Adrenal gland (tissue), 12 donors: ENCODE measurements around the gene WDTC1. TPM values are rescaled to one million over a fixed set of nuclear protein-coding genes. Genes with fewer than 3 reads are reported as not detected.
A peak's percentile ranks its signal among the peaks of the same experiment; 100 is the strongest.

ENCODE experiments used
- DNase-seq, 7 donors: peaks; one replicate each; pipeline ENCODE4 v3.0.0-alpha.2; 2019 to 2020
- H3K27ac ChIP-seq, 5 donors: fragments of 200-600 bp; sonication (generic) in 4 of 5; 1 replicate in 3 of 5; 2 replicates in 2 of 5; pipeline versions ENCODE4 v1.5.1 to v1.8.0; 2016 to 2020; ENCODE audit warnings: mild to moderate bottlenecking in 1 of 5
- H3K27me3 ChIP-seq: fragments of 200-600 bp; 2 replicates; pipeline ENCODE4 v1.8.0; 2021
- H3K36me3 ChIP-seq, 2 donors: fragments of 200-600 bp; replicated peaks in 1 of 2; 1 replicate in 1 of 2; 2 replicates in 1 of 2; pipeline versions ENCODE4 v1.5.1 to v1.8.0; 2018 to 2022
- H3K4me1 ChIP-seq, 2 donors: fragments of 200-600 bp; replicated peaks in 1 of 2; 1 replicate in 1 of 2; 2 replicates in 1 of 2; pipeline versions ENCODE4 v1.5.1 to v1.8.0; 2018 to 2021
- H3K4me3 ChIP-seq, 4 donors: fragments of 200-600 bp; sonication (generic) in 3 of 4; one replicate each; pipeline ENCODE4 v1.5.1; 2016 to 2018
- H3K9me3 ChIP-seq, 3 donors: fragments of 200-600 bp; sonication (generic) in 1 of 3; replicated peaks in 1 of 3; 1 replicate in 2 of 3; 2 replicates in 1 of 3; pipeline versions ENCODE4 v1.5.1 to v1.8.0; 2016 to 2021
- POLR2A ChIP-seq, 2 donors: fragments of 450-650 bp; IDR thresholded peaks; one replicate each; pipeline ENCODE4 v1.6.1; 2017; ENCODE audit warnings: antibody characterized with exemption in 2 of 2, mild to moderate bottlenecking in 2 of 2, moderate library complexity in 1 of 2
- WGBS, 4 donors: extraction: QIAGEN DNeasy Blood & Tissue Kit in 2 of 4; methylation state at CpG; one replicate each; pipeline versions ENCODE4 v1.1.5 to v1.1.7; 2013 to 2017; 5-methylcytosine and 5-hydroxymethylcytosine counted together
- intact Hi-C, 2 donors: fragments of 100-400 bp; cut with DNase I; formaldehyde crosslinking; loops; one replicate each; pipeline versions ENCODE4 v1.14.1 to v1.15.0; 2022 to 2023
- polyA plus RNA-seq, 3 donors: library from polyadenylated mRNA; stranded (reverse); fragments of 200-250 nt in 2 of 3; fragments of 350-450 nt in 1 of 3; fragmentation: Illumina TruSeq in 1 of 3; extraction: RNeasy Lipid Tissue Mini Kit (QIAGEN cat#74804) in 1 of 3; gene quantifications; one replicate each; pipeline ENCODE4 v1.2.3, GENCODE V29; 2013 to 2014
- total RNA-seq, 9 donors: library from RNA; depleted of rRNA in 4 of 9; stranded (reverse); fragments of >200 nt in 4 of 9; fragments of 120-200 nt in 1 of 9; fragmentation: NEBNext Ultra II Directional in 1 of 9; extraction: Animal tissue kit (Norgen Biotek cat#: 25700) in 1 of 9; gene quantifications; one replicate each; pipeline versions ENCODE4 v1.1.0 to v1.2.4, GENCODE V29; 2013 to 2023
- TF ChIP-seq, protein P1 (sequence below), 6 experiments: fragments of 450-650 bp in 4 of 6; fragments of 200-600 bp in 2 of 6; sonication (generic) in 1 of 6; IDR thresholded peaks; 1 replicate in 5 of 6; 2 replicates in 1 of 6; pipeline versions ENCODE4 v1.5.1 to v1.8.0; 2016 to 2021; ENCODE audit warnings: antibody characterized with exemption in 6 of 6, mild to moderate bottlenecking in 2 of 6, moderate library complexity in 1 of 6
- donor health status: healthy with polysubstance abuse.
- donor health status: Bipolar disorder and iron deficiency.
- donor health status: DM: yes; HTN: yes; CAD: no.
- donor health status: DM: no; HTN: no; CAD: no.
- donor health status: DM: no; HTN: no; CAD: no.
- donor health status: DM: yes; HTN: yes; CAD: no.

The WDTC1 gene
- total and polyA plus RNA-seq, 12 donors, result 14.7 to 66.6 (median 48.1) TPM

DNA sequence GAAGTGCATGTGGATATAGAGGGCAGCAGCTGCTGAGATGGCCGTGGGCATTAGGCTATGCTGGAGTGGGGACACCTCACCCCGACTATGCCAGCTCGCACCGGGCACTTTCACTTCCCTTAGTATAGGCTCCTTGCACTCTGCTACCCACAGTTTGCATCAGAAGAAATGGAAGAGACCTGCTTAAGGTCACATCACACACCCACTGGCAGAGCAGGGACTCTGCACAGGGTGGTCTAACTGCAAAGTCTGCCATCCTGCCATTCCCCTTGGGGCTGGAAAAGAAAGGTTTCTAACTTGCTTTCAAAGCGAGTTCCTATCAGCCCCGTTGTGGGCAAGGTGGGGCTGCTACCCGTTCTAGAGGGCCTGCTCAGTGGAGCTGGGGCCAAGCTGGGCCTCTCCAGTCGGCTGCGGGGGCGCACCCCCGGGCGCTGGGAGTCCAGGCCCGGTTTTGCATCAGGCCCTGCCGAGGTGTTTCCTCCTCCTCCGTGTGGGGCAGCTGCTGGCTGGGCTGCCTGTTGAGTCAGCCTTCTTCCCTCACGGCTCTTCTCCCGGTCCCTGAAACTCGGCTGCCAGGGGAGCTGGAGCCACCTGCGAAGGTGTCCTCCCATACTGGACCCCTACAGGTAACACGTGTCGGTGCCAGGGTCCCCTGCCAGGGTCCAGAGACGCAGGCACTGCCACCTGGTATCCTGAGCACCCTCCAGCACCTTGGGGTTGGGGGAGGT, 107.3 kb downstream of the WDTC1 start, which contains the start of gene SYTL1:
SYTL1 (plus strand) TSS at position 498 of the 728 bp plus-strand sequence. CDS start 3,313 bp downstream, outside the sequence.
- Histone ChIP-seq H3K27me3 (no peaks in the 10 kb centered on the region), H3K4me3 (no peak within 1 kb of the TSS), H3K9me3 (no peaks in the 10 kb centered on the region), H3K36me3 (peaks cover 0 to under 1% of the 10 kb centered on the region in 2 donors), H3K27ac (peak within 1 kb of the TSS in 1 of 5 donors; percentile 29), H3K4me1 (peaks cover 0 to 8% of the 10 kb centered on the region in 2 donors)
- peak in 5 of 7 donors; percentile 51 to 62 (median 56) for DNase-seq
- intact Hi-C loops, result no loop called here
- 22 to 43% (median 33%) methylated on average over 11 to 22 of the region's 22 CpGs for WGBS, 4 donors
- TF ChIP-seq, protein P1, sequence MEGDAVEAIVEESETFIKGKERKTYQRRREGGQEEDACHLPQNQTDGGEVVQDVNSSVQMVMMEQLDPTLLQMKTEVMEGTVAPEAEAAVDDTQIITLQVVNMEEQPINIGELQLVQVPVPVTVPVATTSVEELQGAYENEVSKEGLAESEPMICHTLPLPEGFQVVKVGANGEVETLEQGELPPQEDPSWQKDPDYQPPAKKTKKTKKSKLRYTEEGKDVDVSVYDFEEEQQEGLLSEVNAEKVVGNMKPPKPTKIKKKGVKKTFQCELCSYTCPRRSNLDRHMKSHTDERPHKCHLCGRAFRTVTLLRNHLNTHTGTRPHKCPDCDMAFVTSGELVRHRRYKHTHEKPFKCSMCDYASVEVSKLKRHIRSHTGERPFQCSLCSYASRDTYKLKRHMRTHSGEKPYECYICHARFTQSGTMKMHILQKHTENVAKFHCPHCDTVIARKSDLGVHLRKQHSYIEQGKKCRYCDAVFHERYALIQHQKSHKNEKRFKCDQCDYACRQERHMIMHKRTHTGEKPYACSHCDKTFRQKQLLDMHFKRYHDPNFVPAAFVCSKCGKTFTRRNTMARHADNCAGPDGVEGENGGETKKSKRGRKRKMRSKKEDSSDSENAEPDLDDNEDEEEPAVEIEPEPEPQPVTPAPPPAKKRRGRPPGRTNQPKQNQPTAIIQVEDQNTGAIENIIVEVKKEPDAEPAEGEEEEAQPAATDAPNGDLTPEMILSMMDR (IDR thresholded peaks at IDR 0.05), result no peak
- TF ChIP-seq POLR2A (IDR thresholded peaks at IDR 0.05), result no peak

DNA sequence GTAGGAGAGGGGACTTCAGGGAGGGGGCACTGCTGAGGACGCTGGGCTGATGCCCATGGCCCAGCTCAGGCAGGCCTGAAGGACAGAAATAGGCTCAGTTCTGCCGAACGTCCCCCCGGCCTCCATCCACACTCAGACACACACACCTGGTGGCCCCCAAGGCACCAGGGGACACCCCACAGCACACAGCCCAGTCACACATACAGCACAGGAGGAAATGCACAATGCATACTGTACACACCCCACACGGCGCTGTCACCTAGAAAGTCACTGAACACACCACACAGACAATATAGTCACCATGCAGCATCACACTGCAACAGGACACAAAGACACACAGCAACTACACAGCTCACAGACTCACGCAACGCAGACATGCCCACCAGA, 108.0 kb downstream of the WDTC1 start:
- H3K4me3 ChIP-seq, result no peak overlapping the region
- H3K27me3 ChIP-seq, result no peaks in the 10 kb centered on the region
- no peaks in the 10 kb centered on the region for H3K9me3 ChIP-seq
- intact Hi-C loops, result no loop called here
- no peak overlapping the region for H3K27ac ChIP-seq
- H3K36me3 ChIP-seq, result no peaks in the 10 kb centered on the region
- no peak for TF ChIP-seq POLR2A (IDR thresholded peaks at IDR 0.05)
- TF ChIP-seq, protein P1 (IDR thresholded peaks at IDR 0.05), result no peak
- DNase-seq, result no peak
- WGBS, 4 donors, result 55 to 75% (median 73%) methylated on average over 5 to 8 of the region's 8 CpGs
- peaks cover 0 to 8% of the 10 kb centered on the region in 2 donors for H3K4me1 ChIP-seq

DNA sequence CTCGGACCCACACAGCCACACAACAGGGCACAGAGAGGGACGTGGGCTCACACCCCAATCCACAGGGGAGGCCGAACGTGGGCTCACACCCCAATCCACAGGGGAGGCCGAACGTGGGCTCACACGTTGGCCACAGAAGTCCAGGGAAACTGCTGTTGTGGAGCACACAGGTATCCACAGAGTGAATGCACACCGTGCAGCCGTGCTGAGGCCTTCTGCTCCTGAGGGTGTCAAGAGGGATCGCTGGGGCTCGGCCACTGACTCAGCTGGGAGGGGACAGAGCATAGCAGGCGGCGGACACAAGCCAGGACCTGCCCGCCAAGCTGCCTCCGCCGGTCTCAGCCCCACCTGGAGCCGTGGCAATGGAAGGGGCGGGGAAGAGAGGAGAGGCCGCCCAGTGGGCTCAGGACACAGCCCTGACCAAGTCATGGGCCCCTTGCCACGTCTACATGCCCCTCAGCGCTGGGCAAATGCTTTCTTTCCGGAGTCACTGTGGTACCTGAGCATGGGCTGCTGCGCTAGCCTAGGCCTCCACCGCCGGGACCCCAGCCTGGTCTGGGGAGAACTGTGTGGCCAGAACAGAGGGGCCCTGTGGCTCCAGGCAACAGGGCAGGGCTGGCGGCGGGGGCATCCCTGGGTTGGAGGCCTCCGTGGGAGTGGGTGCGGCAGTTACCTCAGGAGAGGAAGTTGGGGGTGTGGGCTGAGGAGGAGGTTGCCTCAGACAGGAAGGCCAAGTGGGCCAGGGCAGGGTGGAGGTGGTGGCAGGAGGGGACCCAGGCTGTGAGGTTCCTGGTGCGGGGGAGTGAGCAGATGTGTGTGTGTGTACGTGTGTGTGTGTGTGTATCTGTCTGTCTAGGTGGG, 108.6 kb downstream of the WDTC1 start:
- Histone ChIP-seq H3K27me3 (no peaks in the 10 kb centered on the region), H3K27ac (peak overlapping the region in 1 of 5 donors; percentile 29), H3K4me1 (peaks cover 0 to 8% of the 10 kb centered on the region in 2 donors), H3K9me3 (no peaks in the 10 kb centered on the region), H3K4me3 (no peak overlapping the region), H3K36me3 (no peaks in the 10 kb centered on the region)
- DNase-seq, result no peak
- 60 to 70% (median 68%) methylated on average over 12 to 31 of the region's 31 CpGs for WGBS, 4 donors
- intact Hi-C loops, result no loop called here
- TF ChIP-seq, protein P1 (IDR thresholded peaks at IDR 0.05), result no peak
- no peak for TF ChIP-seq POLR2A (IDR thresholded peaks at IDR 0.05)

DNA sequence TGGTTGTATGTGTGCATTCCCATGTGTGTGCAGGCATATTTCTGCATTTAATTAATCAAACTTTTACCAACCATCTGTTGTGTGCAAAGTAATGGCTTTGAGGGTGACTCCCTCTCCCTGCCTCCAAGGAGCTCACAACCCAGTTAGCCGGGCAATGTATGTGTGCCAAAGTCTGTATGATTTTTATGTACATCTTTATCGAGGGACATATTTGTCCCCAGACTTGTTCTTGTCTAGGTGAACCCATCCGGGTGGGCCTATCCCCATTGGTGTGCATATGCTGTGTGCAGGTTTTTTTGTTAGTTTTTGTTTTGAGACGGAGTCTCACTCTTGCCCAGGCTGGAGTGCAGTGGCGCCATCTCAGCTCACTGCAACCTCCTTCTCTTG, 109.2 kb downstream of the WDTC1 start:
- 66 to 80% (median 75%) methylated on average over 5 of the region's 5 CpGs for WGBS, 4 donors
- no peak overlapping the region for H3K27ac ChIP-seq
- intact Hi-C loops, result no loop called here
- H3K36me3 ChIP-seq, result no peaks in the 10 kb centered on the region
- no peak overlapping the region for H3K4me3 ChIP-seq
- TF ChIP-seq, protein P1 (IDR thresholded peaks at IDR 0.05), result no peak
- TF ChIP-seq POLR2A (IDR thresholded peaks at IDR 0.05), result no peak
- H3K4me1 ChIP-seq, result peaks cover 0 to 8% of the 10 kb centered on the region in 2 donors
- H3K9me3 ChIP-seq, result no peaks in the 10 kb centered on the region
- H3K27me3 ChIP-seq, result no peaks in the 10 kb centered on the region
- DNase-seq, result no peak
